GM12865 (cell line): ENCODE measurements around the gene SLC6A11.

Source experiments
- DNase-seq: peaks from one replicate; pipeline ENCODE4 v3.0.0; 2010; ENCODE audit warnings: low read depth
- H3K4me3 ChIP-seq: 2 replicates; pipeline ENCODE4 v1.5.1; 2011; ENCODE audit warnings: mild to moderate bottlenecking, low read depth, low read length, control low read depth
- CTCF ChIP-seq: IDR thresholded peaks from 2 replicates; pipeline ENCODE4 v1.5.1; 2011; ENCODE audit warnings: low read length, control low read depth, low read depth, inconsistent platforms; ENCODE audit not compliant: insufficient read depth; ENCODE audit errors: missing control alignments

The SLC6A11 gene

DNA sequence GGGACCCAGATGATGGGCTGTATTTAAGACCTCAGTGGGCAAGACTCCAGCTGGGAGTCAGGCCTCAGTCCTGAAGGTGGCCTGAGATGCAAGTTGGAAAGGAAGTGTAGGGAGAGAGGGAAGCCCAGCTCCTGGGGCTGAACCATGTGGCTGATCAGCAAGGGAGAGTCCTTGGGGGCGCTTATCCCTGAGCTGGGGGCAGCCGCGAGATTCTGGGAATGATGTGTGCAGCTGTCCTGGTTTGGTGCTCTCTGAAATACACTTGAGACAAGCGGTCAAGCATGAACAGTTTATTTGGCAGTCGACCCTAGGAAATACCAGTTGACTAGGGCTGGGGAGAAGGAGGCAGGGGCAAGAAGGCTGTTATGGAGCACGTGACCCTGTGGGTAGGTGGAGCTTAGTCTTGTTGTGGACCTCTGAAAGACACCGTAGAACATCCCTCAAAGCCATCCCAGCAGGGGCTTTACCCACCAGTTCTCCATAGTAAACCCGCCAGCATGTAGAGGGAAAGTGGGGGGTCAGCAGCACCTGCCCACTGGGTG lies 41.8 kb upstream of the SLC6A11 start:
- DNase-seq, result no peak
- no peak for TF ChIP-seq CTCF
- H3K4me3 ChIP-seq, result no peak overlapping the region

GRCh38 chr3:10774825-10775224 lies 41.2 kb upstream of the SLC6A11 start:
- TF ChIP-seq CTCF, result no peak
- DNase-seq, result no peak
- no peak overlapping the region for H3K4me3 ChIP-seq

- no peak overlapping the region for H3K4me3 ChIP-seq
- no peak for TF ChIP-seq CTCF
- DNase-seq, result no peak
These were observed 40.8 kb upstream of the SLC6A11 start for GRCh38 chr3:10775259-10775658.

GRCh38 chr3:10775828-10776227 lies 40.2 kb upstream of the SLC6A11 start:
- no peak for DNase-seq
- TF ChIP-seq CTCF, result no peak
- no peak overlapping the region for H3K4me3 ChIP-seq

DNA sequence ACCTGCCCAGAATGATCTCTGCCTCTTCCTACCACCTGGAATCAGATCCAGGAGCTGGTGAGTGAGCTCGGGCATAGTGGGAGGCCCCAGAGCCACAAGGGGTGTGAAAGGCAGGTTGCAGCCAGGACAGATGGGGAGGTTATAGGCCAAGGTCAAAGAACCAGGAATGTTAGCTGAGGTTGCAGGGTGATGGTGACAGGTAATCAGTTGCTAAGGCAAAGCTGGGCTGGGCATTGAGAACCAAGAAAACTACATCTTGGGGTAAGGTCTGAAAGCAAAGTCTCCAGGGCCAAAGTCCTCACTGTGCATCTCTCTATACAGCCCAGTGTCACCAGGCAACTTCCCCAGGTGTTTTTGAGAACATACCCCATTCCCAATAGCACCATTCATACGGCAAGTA lies 38.4 kb upstream of the SLC6A11 start:
- DNase-seq, result no peak
- TF ChIP-seq CTCF, result no peak
- no peak overlapping the region for H3K4me3 ChIP-seq

- TF ChIP-seq CTCF, result no peak
- DNase-seq, result no peak
These were observed 37.3 kb upstream of the SLC6A11 start for GRCh38 chr3:10778492-10779292.

More at GRCh38 chr3:10778492-10779292, 37.3 kb upstream of the SLC6A11 start:
- H3K4me3 ChIP-seq, result no peak overlapping the region
